NCI-H1436 (cell line): ENCODE results near the gene TANC1.

ENCODE experiments used
- DNase-seq: peaks from one replicate; lab custom pipeline; 2025; lab: John Stamatoyannopoulos, UW

TANC1 gene

GRCh38 chr2:159225025-159226016 lies 256.9 kb downstream of the TANC1 start:
- DNase-seq: peak; percentile 57

GRCh38 chr2:159226059-159226461 lies 257.6 kb downstream of the TANC1 start:
- peak; percentile 6 for DNase-seq

DNA sequence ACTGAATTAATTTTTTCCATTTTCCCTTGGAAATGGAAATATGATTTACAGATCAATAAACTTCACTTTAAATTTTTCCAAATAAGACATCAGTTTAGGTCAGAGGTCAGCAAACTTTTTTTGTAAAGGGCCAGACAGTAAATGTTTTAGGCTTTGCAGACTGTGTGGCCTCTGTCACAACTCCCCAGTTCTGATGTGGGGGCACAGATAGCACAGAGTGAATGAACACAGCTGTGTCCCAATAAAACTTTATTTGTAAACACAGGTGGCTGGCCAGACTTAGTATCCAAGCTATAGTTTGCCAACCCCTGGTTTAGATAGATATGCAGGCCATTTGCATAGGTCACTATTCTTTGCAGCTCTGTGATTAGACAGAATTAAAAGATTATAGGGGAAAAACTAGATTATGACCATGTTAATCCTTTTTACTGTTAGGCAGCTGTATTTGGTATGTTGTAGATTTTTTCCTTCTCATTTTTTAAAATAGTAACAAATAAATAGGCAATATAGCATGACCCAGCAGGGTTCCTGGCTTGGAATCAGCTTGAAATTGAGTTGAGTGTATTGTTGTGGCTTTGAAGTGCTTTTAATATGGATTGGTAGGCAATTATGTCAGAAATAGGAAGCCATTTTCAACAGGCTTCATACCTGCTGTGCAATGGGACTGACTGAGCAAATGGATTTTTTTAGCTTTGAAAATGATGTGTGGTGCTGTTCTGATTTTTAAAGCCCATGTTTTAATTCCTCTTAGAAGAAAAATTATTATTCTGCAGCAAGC lies 258.4 kb downstream of the TANC1 start:
- DNase-seq: peak; percentile 6

DNA sequence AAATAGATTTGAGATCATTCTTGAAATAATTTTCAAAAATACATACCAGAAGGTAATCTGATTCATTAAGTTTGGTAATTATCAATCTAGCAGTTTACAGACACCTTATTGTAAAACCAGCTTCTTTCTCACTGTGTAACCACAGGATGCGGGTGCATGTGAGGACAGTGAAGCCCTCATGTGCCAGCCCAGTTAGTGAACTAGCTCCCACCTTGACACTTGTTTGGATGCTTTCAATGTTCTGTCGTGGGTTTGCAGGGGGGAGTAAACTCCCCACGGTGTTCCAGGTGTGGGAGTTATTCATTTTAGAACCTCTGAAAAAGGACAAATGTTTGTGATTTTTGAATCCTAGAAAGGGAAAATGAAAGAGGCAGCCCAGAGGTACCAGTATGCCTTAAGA lies 259.0 kb downstream of the TANC1 start:
- no peak for DNase-seq

- no peak for DNase-seq
These were observed 259.7 kb downstream of the TANC1 start for GRCh38 chr2:159228081-159228581.

DNA sequence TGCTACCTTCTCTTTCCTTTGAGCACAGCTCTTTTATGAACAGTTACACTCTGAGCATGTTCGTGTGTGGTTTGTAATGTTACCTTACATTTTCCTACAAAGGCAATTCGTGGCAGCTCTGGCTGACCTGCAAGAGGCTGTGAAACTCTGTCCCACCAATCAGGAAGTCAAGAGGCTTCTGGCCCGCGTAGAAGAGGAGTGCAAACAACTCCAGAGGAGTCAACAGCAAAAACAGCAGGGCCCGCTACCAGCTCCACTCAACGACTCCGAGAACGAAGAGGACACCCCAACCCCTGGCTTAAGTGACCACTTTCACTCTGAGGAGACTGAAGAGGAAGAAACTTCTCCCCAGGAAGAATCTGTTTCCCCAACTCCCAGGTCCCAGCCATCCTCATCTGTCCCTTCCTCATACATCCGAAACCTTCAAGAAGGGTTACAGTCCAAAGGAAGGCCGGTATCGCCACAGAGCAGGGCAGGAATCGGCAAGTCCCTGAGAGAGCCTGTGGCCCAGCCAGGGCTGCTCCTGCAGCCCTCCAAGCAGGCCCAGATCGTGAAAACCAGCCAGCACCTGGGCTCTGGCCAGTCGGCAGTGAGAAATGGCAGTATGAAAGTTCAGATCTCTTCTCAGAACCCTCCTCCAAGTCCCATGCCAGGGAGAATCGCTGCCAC lies 261.2 kb downstream of the TANC1 start:
- no peak for DNase-seq

- DNase-seq: no peak
These were observed 261.9 kb downstream of the TANC1 start for GRCh38 chr2:159230145-159230877.

GRCh38 chr2:159232456-159233170 lies 264.2 kb downstream of the TANC1 start:
- no peak for DNase-seq

DNA sequence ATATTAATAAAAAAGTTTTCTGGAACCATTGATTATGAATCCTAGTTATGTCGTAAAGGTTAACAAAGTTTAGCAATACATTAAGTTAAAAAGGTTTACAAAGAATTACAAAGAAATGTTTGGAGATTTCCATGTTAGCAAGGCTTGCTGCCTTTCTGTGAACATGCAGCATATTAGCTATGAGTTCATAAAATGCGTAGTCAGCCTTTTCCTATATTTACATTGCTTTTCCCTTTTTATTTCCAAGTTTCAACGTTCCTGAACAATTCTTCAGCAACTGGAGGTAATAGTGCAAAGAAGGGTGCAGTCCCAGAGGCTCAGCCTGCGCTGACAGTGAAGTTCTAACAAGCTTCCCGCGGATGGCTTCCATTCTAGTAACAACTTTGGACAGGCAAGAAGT lies 266.4 kb downstream of the TANC1 start:
- no peak for DNase-seq

DNA sequence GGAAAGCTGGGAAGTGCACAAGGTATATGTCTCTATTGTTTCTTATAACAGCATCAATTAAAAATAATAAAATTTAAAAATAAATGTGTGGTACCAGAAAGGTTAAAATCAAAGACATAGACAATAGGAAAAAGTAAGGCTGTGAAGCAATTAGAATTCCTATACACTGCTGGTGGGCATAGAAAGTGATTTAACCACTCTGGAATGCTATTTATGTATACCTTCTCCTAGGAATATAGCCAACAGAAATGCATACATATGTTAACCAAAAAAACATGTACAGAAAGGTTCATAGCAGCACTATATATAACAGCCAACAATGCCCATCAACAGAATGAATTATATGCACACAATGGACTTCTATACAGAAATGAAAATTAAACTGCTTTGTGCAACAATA lies 275.1 kb downstream of the TANC1 start:
- DNase-seq: no peak

GRCh38 chr2:159246325-159246988 lies 278.0 kb downstream of the TANC1 start:
- no peak for DNase-seq

GRCh38 chr2:159249990-159250715 lies 281.7 kb downstream of the TANC1 start:
- no peak for DNase-seq

GRCh38 chr2:159251296-159252173 lies 283.1 kb downstream of the TANC1 start:
- peak; percentile 41 for DNase-seq

GRCh38 chr2:159252905-159253304 lies 284.5 kb downstream of the TANC1 start:
- DNase-seq: no peak

- DNase-seq: no peak
These were observed 287.7 kb downstream of the TANC1 start for GRCh38 chr2:159256159-159256558.

DNA sequence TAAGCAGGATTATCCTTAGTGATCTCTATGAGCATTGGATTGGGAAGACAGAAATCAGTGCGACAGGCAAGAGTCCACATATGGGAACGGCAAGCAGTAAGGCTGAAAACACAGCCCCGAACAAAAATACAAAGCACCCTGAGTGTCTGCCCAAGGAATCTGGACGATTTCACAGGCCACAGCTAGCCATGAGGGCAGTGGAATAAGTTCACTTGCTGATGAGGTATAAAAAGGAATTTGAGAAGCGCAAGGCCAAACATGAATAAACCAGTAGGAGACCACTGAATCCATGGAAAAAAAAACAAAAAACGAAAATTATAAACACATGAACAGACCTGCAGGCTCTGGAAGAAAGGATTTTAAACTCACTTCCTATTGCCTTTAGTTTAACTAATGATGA lies 293.8 kb downstream of the TANC1 start:
- DNase-seq: no peak

DNA sequence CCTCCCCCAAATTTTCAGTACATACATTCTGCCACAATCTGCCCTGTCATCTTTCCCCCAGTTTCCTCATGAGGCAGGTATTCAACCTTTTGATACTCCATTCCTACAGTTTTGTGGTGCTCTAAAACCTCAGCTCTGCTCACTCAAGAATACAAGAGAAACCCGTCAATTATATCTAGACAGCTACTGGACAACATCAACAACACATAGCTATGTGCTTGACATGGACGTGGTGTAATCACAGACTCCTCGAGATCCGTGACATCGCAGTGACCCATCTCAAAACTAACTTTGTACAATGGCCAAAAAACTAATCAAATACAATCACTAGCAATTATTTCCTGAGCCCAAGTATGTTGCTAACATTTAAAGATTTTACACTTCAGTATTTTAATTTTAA lies 294.5 kb downstream of the TANC1 start:
- no peak for DNase-seq

DNA sequence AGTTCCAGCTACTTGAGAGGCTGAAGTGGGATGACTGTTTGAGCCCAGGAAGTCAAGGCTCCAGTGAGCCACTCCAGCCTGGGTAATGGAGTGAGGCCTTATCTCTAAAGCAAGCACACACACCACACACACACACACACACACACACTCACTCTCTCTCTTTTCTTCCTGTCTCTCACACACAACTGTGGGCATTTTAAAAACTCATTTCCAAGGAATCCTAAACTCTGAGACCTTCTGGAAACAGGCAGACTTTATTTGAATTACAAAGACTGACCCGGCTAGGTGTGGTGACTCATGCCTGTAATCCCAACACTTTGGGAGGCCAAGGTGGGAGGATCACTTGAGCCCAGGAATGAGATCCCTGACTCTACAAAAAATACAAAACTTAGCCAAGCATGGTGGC lies 296.7 kb downstream of the TANC1 start:
- no peak for DNase-seq

- no peak for DNase-seq
These were observed 298.1 kb downstream of the TANC1 start for GRCh38 chr2:159266554-159266953.
